ENCODE measurements around the gene SDR42E1.
A peak's percentile ranks its signal among the peaks of the same experiment; 100 is the strongest.
"Not testable (repeated sequence)": the region's sequence is repeated elsewhere in the genome, so short reads cannot be mapped to it uniquely, and the experiment has no call there.

SDR42E1 gene

DNA sequence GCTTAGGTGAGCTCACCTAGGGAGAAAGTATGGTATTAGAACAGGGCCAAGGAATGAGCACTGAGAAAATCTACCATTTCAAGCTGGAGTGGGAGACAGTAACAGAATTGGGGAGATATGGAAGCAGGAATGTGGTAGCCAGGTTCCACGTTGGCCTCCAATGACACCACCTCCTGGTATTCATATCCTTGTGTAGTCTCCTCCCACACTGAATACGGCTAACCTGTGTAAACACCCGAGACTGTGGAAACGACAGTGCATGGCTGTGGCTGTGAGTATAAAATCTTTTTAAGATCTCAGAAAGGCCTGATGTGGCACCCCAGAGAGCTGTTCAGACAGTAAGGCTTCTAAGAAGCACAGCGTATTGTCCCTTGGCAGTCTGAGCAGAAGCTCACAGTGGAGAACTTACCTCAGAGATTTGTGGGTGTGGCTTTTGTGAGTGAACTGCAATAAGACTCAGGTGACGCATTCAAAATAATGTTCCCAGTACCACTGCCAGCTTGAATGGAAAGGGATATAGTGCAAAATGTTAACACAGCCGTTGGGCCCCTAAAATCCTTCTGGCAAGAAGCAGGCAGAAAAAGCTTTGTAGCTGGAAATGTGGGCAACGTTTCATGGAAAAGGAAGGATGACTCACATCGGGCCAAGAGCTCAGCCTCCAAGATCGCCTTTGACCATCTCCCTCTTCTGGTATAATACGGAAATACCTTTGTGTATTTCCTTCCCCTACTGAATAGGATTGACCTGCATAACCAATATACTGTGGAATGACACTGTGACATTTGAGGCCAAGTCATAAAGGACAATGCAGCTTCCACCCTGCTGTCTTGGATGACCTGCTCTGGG lies 14.4 kb downstream of the SDR42E1 start:
- ATAC-seq (no peak), DNase-seq (ENCODE audit: low spot score in 2 of 2) (no peak)
- Mint-ChIP-seq H3K27ac (peak overlapping the region; percentile 26), H3K4me3 (no peak overlapping the region), H3K4me1 (no peaks in the 10 kb centered on the region), H3K9me3 (no peaks in the 10 kb centered on the region), H3K36me3 (peaks cover 7% of the 10 kb centered on the region)

DNA sequence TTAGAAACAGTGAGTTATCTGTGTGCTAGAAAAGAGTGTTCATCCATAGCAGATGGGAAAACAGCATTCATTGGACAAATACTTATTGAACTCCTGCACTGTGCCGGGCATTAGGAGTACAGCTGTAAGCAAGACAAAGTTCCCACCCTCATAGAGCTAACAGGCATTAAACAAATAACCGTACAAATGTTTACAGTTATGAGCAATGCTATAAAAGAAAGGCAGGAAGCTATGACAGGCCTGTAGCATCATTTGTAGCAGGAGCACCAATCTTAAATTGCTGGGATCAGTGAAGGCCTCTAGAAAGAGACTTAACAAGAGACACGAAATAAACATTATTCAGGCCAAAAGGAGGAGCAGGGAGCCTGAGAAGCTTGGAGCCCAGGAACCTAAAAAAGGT lies 15.6 kb downstream of the SDR42E1 start:
- H3K36me3 Mint-ChIP-seq = peaks cover 7% of the 10 kb centered on the region
- no peaks in the 10 kb centered on the region for H3K9me3 Mint-ChIP-seq
- no peak for ATAC-seq
- no peak for DNase-seq (ENCODE audit: low spot score in 2 of 2)
- H3K27ac Mint-ChIP-seq = peak overlapping the region; percentile 26
- no peak overlapping the region for H3K4me3 Mint-ChIP-seq
- H3K4me1 Mint-ChIP-seq = no peaks in the 10 kb centered on the region

GRCh38 chr16:81994485-81994884 lies 16.8 kb downstream of the SDR42E1 start:
- peaks cover under 1% of the 10 kb centered on the region for H3K36me3 Mint-ChIP-seq
- no peak overlapping the region for H3K27ac Mint-ChIP-seq
- no peak overlapping the region for H3K4me3 Mint-ChIP-seq
- ATAC-seq (no peak), DNase-seq (ENCODE audit: low spot score in 2 of 2) (no peak)
- H3K4me1 Mint-ChIP-seq = no peaks in the 10 kb centered on the region
- no peaks in the 10 kb centered on the region for H3K9me3 Mint-ChIP-seq

DNA sequence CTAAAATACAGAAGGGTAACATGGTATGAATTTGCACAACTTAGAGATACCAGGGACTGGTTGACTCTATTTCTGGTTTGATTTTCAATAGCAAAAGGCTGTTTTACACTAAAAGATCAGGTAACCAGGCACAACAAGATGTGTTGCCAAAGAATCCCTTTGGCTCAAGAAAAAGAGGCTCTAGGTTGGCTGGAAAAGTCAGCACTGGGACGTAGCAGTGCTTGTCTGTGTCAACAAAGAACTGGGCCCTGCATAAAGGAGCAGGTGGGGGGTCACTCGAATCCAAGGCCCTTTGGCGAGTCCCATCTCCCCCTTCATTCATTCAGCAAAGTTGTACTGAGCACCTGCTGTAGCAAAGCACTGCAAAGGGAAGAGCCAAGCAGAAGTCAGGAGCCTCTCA lies 18.4 kb downstream of the SDR42E1 start:
- ATAC-seq (no peak), DNase-seq (ENCODE audit: low spot score in 2 of 2) (no peak)
- Mint-ChIP-seq H3K27ac (no peak overlapping the region), H3K36me3 (no peaks in the 10 kb centered on the region), H3K9me3 (no peaks in the 10 kb centered on the region), H3K4me3 (no peak overlapping the region), H3K4me1 (no peaks in the 10 kb centered on the region)

DNA sequence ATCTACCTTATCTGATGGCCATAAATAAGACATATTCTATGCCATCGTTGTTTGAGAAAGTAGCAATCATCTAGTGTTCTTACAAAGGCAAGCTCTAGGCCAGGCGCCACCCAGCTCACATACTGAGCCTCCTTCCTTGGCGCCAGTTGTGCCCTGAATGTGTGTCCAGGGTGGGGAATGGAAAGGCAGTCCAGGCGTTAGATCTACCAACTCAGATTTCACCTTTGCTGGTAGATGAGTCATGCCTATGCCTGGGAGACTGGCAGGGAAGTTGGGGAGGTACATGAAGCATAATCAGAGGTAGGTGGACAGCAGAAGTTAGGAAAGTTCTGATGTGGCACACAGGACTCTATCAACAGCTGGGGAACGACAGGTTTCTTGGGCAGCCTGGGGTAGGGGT lies 23.6 kb downstream of the SDR42E1 start:
- Mint-ChIP-seq H3K4me1 (no peaks in the 10 kb centered on the region), H3K4me3 (no peak overlapping the region), H3K9me3 (no peaks in the 10 kb centered on the region), H3K36me3 (no peaks in the 10 kb centered on the region), H3K27ac (no peak overlapping the region)
- DNase-seq (ENCODE audit: low spot score in 2 of 2) = no peak
- ATAC-seq = no peak

DNA sequence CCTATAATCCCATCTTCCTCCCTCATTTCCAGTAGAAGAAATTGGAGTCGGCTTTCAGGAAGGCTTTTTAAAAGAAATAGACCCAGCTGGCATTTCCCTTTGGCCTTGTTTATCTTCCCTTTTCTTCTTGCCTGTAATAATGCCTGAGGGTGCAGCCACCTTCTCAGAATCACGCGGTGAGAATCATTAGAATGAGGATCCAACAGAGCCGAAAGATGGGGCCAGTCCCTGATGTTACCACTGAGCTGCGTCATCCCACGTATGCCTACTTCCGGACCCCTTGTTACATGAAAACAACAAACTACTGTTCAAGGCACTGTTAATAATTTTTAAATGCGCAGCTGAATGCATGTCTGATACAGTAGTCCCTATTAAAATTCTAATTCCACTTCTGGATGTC lies 24.1 kb downstream of the SDR42E1 start:
- no peak for ATAC-seq
- Mint-ChIP-seq H3K4me3 (no peak overlapping the region), H3K4me1 (no peaks in the 10 kb centered on the region), H3K36me3 (no peaks in the 10 kb centered on the region), H3K9me3 (no peaks in the 10 kb centered on the region), H3K27ac (no peak overlapping the region)
- no peak for DNase-seq (ENCODE audit: low spot score in 2 of 2)

DNA sequence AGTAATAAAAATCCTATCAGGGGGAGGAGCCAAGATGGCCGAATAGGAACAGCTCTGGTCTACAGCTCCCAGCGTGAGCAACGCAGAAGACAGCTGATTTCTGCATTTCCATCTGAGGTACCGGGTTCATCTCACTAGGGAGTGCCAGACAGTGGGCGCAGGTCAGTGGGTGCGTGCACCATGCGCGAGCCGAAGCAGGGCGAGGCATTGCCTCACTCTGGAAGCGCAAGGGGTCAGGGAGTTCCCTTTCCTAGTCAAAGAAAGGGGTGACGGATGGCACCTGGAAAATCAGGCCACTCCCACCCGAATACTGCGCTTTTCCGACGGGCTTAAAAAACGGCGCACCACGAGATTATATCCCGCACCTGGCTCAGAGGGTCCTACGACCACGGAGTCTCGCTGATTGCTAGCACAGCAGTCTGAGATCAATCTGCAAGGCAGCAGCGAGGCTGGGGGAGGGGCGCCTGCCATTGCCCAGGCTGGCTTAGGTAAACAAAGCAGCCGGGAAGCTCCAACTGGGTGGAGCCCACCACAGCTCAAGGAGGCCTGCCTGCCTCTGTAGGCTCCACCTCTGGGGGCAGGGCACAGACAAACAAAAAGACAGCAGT lies 33.8 kb downstream of the SDR42E1 start:
- H3K4me3 Mint-ChIP-seq; H3K9me3 Mint-ChIP-seq; H3K36me3 Mint-ChIP-seq; H3K4me1 Mint-ChIP-seq; H3K27ac Mint-ChIP-seq; DNase-seq (ENCODE audit: low spot score in 2 of 2); ATAC-seq: not testable (repeated sequence)

DNA sequence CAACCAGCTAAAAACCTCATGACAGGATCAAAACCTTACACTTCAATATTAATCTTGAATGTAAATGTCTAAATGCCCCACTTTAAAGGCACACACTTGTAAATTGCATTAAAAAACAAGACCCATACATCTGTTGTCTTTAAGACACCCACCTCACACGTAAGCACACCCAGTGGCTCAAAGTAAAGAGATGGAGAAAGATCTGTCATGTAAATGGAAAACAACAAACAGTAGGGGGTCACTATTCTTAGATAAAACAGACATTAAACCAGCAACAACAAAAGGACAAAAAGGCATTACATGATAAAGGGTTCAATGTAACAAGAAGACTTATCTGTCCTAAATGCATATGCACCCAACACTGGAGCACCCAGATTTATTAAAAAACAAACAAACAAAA lies 35.6 kb downstream of the SDR42E1 start:
- H3K4me3 Mint-ChIP-seq = no peak overlapping the region
- DNase-seq (ENCODE audit: low spot score in 2 of 2) = no peak
- H3K36me3 Mint-ChIP-seq = no peaks in the 10 kb centered on the region
- H3K9me3 Mint-ChIP-seq = peaks cover 16% of the 10 kb centered on the region
- no peak overlapping the region for H3K27ac Mint-ChIP-seq
- H3K4me1 Mint-ChIP-seq = no peaks in the 10 kb centered on the region
- no peak for ATAC-seq

DNA sequence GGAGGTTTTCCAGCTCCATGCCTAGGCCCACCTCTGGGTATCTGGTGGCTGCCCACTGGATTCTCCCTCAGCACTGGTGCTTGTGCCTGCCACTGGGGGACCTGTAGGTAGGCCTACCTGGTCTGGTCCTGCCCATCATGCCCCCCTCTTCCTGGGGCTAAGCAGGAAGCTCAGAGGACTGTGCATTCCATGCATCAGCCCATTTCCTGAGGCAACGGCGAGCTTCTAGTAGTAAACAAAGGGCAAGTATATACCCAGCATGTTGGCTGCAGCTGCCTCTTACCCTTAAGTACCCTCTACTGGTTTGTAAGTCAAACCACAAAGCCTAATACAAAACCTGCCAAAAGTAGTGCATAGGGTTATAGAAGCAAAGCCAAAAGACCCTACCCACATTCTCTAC lies 37.5 kb downstream of the SDR42E1 start:
- Mint-ChIP-seq H3K9me3 (peaks cover 18% of the 10 kb centered on the region), H3K27ac (no peak overlapping the region), H3K4me3 (no peak overlapping the region), H3K4me1 (no peaks in the 10 kb centered on the region), H3K36me3 (no peaks in the 10 kb centered on the region)
- DNase-seq (ENCODE audit: low spot score in 2 of 2) (no peak), ATAC-seq (no peak)

- Mint-ChIP-seq H3K36me3 (no peaks in the 10 kb centered on the region), H3K4me1 (no peaks in the 10 kb centered on the region), H3K4me3 (no peak overlapping the region), H3K9me3 (peaks cover 18% of the 10 kb centered on the region), H3K27ac (no peak overlapping the region)
- DNase-seq (ENCODE audit: low spot score in 2 of 2) = no peak
- ATAC-seq = no peak
These were observed 39.4 kb downstream of the SDR42E1 start for GRCh38 chr16:81971853-81972252.

DNA sequence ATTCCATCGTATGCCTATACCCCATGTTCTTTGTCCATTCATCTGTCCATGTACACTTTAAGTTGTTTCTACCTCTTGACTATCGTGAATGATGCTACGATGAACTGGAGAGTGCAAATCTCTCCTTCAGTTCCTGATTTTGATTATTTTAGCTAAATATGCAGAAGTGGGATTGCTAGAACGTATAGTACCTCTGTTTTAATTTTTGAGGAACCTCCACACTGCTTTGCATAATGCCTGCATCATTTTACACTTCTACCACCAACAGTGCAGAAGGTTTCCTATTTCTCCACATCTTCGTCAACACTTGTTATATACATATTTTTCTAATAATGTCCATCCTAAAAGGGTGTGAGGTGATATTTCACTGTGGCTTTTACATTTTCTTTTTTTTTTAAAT lies 43.9 kb downstream of the SDR42E1 start:
- H3K9me3 Mint-ChIP-seq = peaks cover 14% of the 10 kb centered on the region
- H3K27ac Mint-ChIP-seq = no peak overlapping the region
- no peak overlapping the region for H3K4me3 Mint-ChIP-seq
- DNase-seq (ENCODE audit: low spot score in 2 of 2) (no peak), ATAC-seq (no peak)
- H3K4me1 Mint-ChIP-seq = no peaks in the 10 kb centered on the region
- H3K36me3 Mint-ChIP-seq = no peaks in the 10 kb centered on the region

GRCh38 chr16:81964808-81965207 lies 46.5 kb downstream of the SDR42E1 start:
- DNase-seq (ENCODE audit: low spot score in 2 of 2) = no peak
- ATAC-seq = no peak
- H3K27ac Mint-ChIP-seq = no peak overlapping the region
- no peaks in the 10 kb centered on the region for H3K36me3 Mint-ChIP-seq
- no peaks in the 10 kb centered on the region for H3K4me1 Mint-ChIP-seq
- H3K9me3 Mint-ChIP-seq = peaks cover 2% of the 10 kb centered on the region
- H3K4me3 Mint-ChIP-seq = no peak overlapping the region

DNA sequence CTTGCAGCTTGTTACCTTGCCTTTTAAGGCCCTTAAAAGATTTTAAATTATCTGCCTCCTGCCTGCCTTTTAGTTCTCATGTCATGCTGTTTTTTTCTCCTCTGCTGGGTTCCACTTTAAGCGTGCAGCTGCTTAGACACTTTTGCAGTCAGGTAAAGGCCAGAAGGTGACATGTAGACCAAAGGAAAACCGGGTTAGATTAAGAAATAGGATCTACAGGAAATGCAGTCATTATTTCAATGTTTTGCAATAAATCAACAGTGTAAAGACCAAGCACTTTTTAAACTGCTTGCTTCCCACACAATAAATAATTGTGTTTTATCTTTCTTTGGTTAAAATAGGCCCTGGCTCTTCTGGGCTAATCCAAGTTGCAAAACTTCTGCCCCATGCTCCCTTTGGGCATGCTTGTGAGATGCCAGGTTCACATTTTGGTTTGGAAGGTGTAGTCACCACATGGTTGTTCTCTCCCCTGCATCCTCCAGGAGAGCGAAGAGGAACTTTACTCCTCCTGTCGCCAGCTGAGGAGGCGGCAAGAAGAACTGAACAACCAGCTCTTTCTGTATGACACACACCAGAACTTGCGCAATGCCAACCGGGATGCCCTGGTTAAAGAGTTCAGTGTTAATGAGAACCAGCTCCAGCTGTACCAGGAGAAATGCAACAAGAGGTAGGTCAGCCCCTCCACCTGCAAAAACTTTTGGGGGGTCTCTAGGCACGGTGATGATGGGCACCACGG lies 54.9 kb downstream of the SDR42E1 start:
- peaks cover 5% of the 10 kb centered on the region for H3K36me3 Mint-ChIP-seq
- no peak overlapping the region for H3K27ac Mint-ChIP-seq

DNA sequence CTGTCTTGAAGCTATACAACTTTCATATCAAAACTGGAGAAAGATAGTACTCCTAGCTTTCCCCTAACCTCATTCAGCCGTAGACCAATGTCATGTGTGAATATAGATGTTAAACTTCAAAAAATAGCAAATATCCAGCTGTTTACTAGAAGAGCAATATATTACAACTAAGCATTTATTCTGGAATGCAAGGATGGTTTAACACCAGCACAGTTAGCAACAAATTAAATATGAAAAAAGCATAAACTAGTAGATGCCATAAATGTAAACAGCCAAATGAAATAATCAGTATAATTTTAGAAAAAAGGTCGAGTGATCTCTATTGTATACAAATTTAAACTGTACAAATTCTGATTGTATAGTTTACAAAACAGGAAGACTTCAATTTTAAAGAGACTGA lies 59.7 kb downstream of the SDR42E1 start:
- H3K27ac Mint-ChIP-seq = no peak overlapping the region
- H3K9me3 Mint-ChIP-seq = peaks cover 9% of the 10 kb centered on the region
- H3K4me3 Mint-ChIP-seq = no peak overlapping the region
- no peaks in the 10 kb centered on the region for H3K4me1 Mint-ChIP-seq
- peaks cover 12% of the 10 kb centered on the region for H3K36me3 Mint-ChIP-seq
- DNase-seq (ENCODE audit: low spot score in 2 of 2) (no peak), ATAC-seq (no peak)

More for the DNA sequence above, 54.9 kb downstream of the SDR42E1 start:
- DNase-seq (ENCODE audit: low spot score in 2 of 2) = no peak
- H3K9me3 Mint-ChIP-seq = no peaks in the 10 kb centered on the region
- H3K4me3 Mint-ChIP-seq = no peak overlapping the region
- no peak for ATAC-seq
- no peaks in the 10 kb centered on the region for H3K4me1 Mint-ChIP-seq

- Mint-ChIP-seq H3K4me3 (no peak overlapping the region), H3K36me3 (peaks cover 22% of the 10 kb centered on the region), H3K4me1 (no peaks in the 10 kb centered on the region), H3K27ac (no peak overlapping the region), H3K9me3 (peaks cover 9% of the 10 kb centered on the region)
- ATAC-seq (no peak), DNase-seq (ENCODE audit: low spot score in 2 of 2) (peak in 1 of 2 donors; percentile 3)
These were observed 65.1 kb downstream of the SDR42E1 start for GRCh38 chr16:81946206-81946605.

GRCh38 chr16:81945665-81946064 lies 65.6 kb downstream of the SDR42E1 start:
- Mint-ChIP-seq H3K9me3 (peaks cover 7% of the 10 kb centered on the region), H3K4me1 (no peaks in the 10 kb centered on the region), H3K36me3 (peaks cover 27% of the 10 kb centered on the region), H3K4me3 (no peak overlapping the region), H3K27ac (no peak overlapping the region)
- ATAC-seq = no peak
- DNase-seq (ENCODE audit: low spot score in 2 of 2) = peak in 1 of 2 donors; percentile 10
